A549 treated with RU486 at 1 μM for 4 hours (cell line): Measurements from ENCODE around the gene UGT2B7. TPM values are rescaled to one million over a fixed set of nuclear protein-coding genes. Genes with fewer than 3 reads are reported as not detected.

Source experiments
- total RNA-seq: library from RNA; stranded (reverse); fragments of 200-300 nt; extraction: Qiagen RNA extraction; gene quantifications from 5 replicates; pipeline ENCODE4 v1.2.3, GENCODE V29; 2022; ENCODE audit warnings: low read depth

UGT2B7 gene
- total RNA-seq: 0.21 to 0.32 TPM (median 0.25 TPM) in 4 of 5 replicates, not detected in the other

GRCh38 chr4:69096111-69096656 is at the start of gene UGT2B7:
Gene UGT2B7, plus strand, starts transcription at chr4:69096474. Its CDS starts 47 bp downstream, at chr4:69096521.

Other genes starting within 250 kb of the UGT2B7 start
- gene UGT2A3, start 144.7 kb upstream of the UGT2B7 start, total RNA-seq: 0.09 to 0.15 TPM (median 0.13 TPM) in 4 of 5 replicates, not detected in the other
- 0.11 to 0.14 TPM in 2 of 5 replicates, not detected in the others for gene UGT2B11, start 118.3 kb downstream of the UGT2B7 start, total RNA-seq
- gene UGT2B28, start 184.0 kb downstream of the UGT2B7 start, total RNA-seq: not detected in 5 replicates